K562 (cell line): ENCODE results near the gene METTL3.

ENCODE experiments used
- CTCF ChIP-seq, 3 experiments: IDR thresholded peaks in 2 of 3; conservative IDR thresholded peaks in 1 of 3; 2 replicates each; pipeline ENCODE4 v1.5.1; 2011 to 2012; ENCODE audit warnings: low read length in 3 of 3, mild to moderate bottlenecking in 3 of 3, control low read depth in 2 of 3, improper control_type of control experiment in 1 of 3, inconsistent platforms in 1 of 3, low read depth in 1 of 3, mixed read lengths in 1 of 3, moderate library complexity in 1 of 3; ENCODE audit not compliant: insufficient read depth in 2 of 3
- EP300 ChIP-seq: IDR thresholded peaks from 2 replicates; pipeline ENCODE4 v1.6.1; 2012; ENCODE audit warnings: low read length, improper control_type of control experiment
- FOXK1 ChIP-seq: sonication (generic); formaldehyde crosslinking; IDR thresholded peaks from 2 replicates; pipeline ENCODE4 v1.8.0; 2022; ENCODE audit warnings: missing genetic modification reagents, mild to moderate bottlenecking, borderline replicate concordance
- FOXK2 ChIP-seq, 2 experiments: fragments of 450-650 bp; IDR thresholded peaks in 1 of 2; conservative IDR thresholded peaks in 1 of 2; 2 replicates each; pipeline ENCODE4 v1.6.1; 2016; ENCODE audit warnings: low read depth in 2 of 2, mild to moderate bottlenecking in 1 of 2
- IRF1 ChIP-seq: sonication (generic); formaldehyde crosslinking; IDR thresholded peaks from 2 replicates; pipeline ENCODE4 v1.8.0; 2022; ENCODE audit warnings: missing genetic modification reagents, mild to moderate bottlenecking, borderline replicate concordance
- MTF1 ChIP-seq: fragments of 250-450 bp; sonication (Bioruptor Pico); IDR thresholded peaks from 2 replicates; pipeline ENCODE4 v1.9.0; 2021; ENCODE audit warnings: moderate library complexity, mild to moderate bottlenecking, inconsistent platforms, borderline replicate concordance
- POLR2A ChIP-seq: fragments of 450-650 bp; conservative IDR thresholded peaks from 2 replicates; pipeline ENCODE4 v1.6.1; 2016
- PPARD ChIP-seq: fragments of 250-450 bp; sonication (Bioruptor Pico); IDR thresholded peaks from 2 replicates; pipeline ENCODE4 v1.8.0; 2022; ENCODE audit warnings: inconsistent platforms, mild to moderate bottlenecking, moderate library complexity
- ZNF280A ChIP-seq: fragments of 450-650 bp; IDR thresholded peaks from 2 replicates; pipeline ENCODE4 v1.6.1; 2018; ENCODE audit warnings: mild to moderate bottlenecking, low read depth; ENCODE audit not compliant: partially characterized antibody

GRCh38 chr14:21486640-21487087 lies 24.5 kb downstream of the METTL3 start:
- TF ChIP-seq EP300 (no peak), CTCF (IDR thresholded peaks at IDR 0.05 in 2 of 3, conservative IDR thresholded peaks at IDR 0.05 in 1 of 3; ENCODE audit: insufficient read depth in 2 of 3, low read depth in 1 of 3, low read length in 3 of 3) (no peak), POLR2A (no peak), PPARD (CRISPR knock-in tag) (no peak), MTF1 (CRISPR knock-in tag) (no peak), ZNF280A (no peak), FOXK2 (conservative IDR thresholded peaks at IDR 0.05 in 1 of 2, IDR thresholded peaks at IDR 0.05 in 1 of 2; ENCODE audit: low read depth in 2 of 2) (no peak), FOXK1 (CRISPR knock-in tag) (no peak), IRF1 (CRISPR knock-in tag) (no peak)
